K562 (cell line): ENCODE data around the gene TAF10. TPM values are rescaled to one million over a fixed set of nuclear protein-coding genes. Genes with fewer than 3 reads are reported as not detected.

Experiments used
- AFF4 ChIP-seq: sonication (generic); formaldehyde crosslinking; IDR thresholded peaks from 2 replicates; pipeline ENCODE4 v1.8.0; 2023; ENCODE audit warnings: mild to moderate bottlenecking, missing genetic modification reagents
- FOXM1 ChIP-seq, 2 experiments: fragments of 450-650 bp in 1 of 2; sonication (generic) in 1 of 2; formaldehyde crosslinking in 1 of 2; IDR thresholded peaks; 2 replicates each; pipeline versions ENCODE4 v1.6.1 to v1.9.0; 2017 to 2022; ENCODE audit warnings: low read depth in 2 of 2, mild to moderate bottlenecking in 2 of 2, missing genetic modification reagents in 1 of 2, moderate library complexity in 1 of 2
- MAFF ChIP-seq: IDR thresholded peaks from 2 replicates; pipeline ENCODE4 v1.6.1; 2012; ENCODE audit warnings: low read length, improper control_type of control experiment
- RBM17 ChIP-seq: fragments of 200-400 bp; formaldehyde crosslinking; IDR thresholded peaks from 2 replicates; pipeline ENCODE4 v1.6.1; 2017; ENCODE audit warnings: low read depth, mild to moderate bottlenecking, low read length, borderline replicate concordance
- RCOR1 ChIP-seq, 2 experiments: IDR thresholded peaks; 2 replicates each; pipeline ENCODE4 v1.6.1; 2012; ENCODE audit warnings: low read depth in 2 of 2, low read length in 2 of 2, borderline replicate concordance in 1 of 2, improper control_type of control experiment in 1 of 2
- SFPQ ChIP-seq: fragments of 200-400 bp; formaldehyde crosslinking; IDR thresholded peaks from 2 replicates; pipeline ENCODE4 v1.6.1; 2017; ENCODE audit warnings: mild to moderate bottlenecking, low read depth, low read length, moderate library complexity
- THRA ChIP-seq: fragments of 450-650 bp; IDR thresholded peaks from 2 replicates; pipeline ENCODE4 v1.6.1; 2017; ENCODE audit warnings: mild to moderate bottlenecking, moderate library complexity
- ZKSCAN1 ChIP-seq: fragments of 150-350 bp; IDR thresholded peaks from 2 replicates; pipeline ENCODE4 v1.6.1; 2016; ENCODE audit warnings: low read depth, low read length
- ZNF511 ChIP-seq: sonication (generic); formaldehyde crosslinking; IDR thresholded peaks from 2 replicates; pipeline ENCODE4 v1.8.0; 2022; ENCODE audit warnings: mild to moderate bottlenecking, missing genetic modification reagents
- ZNF740 ChIP-seq, 3 experiments: fragments of 200-800 bp in 1 of 3; sonication (Bioruptor generic) in 1 of 3; sonication (generic) in 1 of 3; formaldehyde crosslinking in 1 of 3; IDR thresholded peaks; 2 replicates each; pipeline versions ENCODE4 v1.6.1 to v1.8.0; 2016 to 2022; ENCODE audit warnings: mild to moderate bottlenecking in 2 of 3, missing compliant biosample characterization in 2 of 3, missing genetic modification characterization in 2 of 3, missing genetic modification reagents in 1 of 3
- polyA plus RNA-seq, 8 experiments: library from polyadenylated mRNA; depleted of rRNA in 4 of 8; stranded (reverse) in 5 of 8; unstranded in 3 of 8; fragments of >200 nt; fragmentation: Nextera tagmentation in 2 of 8; fragmentation: Illumina TruSeq in 1 of 8; extraction: Ambion mirVana in 2 of 8; extraction: Trizol in 1 of 8; gene quantifications; 2 replicates each; pipeline versions ENCODE4 v1.2.1 to v1.2.3, GENCODE V29; 2011 to 2014; ENCODE audit warnings: inconsistent platforms in 1 of 8, missing spikeins in 1 of 8
- total RNA-seq, 7 experiments: library from RNA; depleted of rRNA in 6 of 7; stranded (reverse); fragments of >200 nt in 6 of 7; fragmentation: Illumina TruSeq in 2 of 7; extraction: Trizol in 2 of 7; gene quantifications; 2 replicates each; pipeline versions ENCODE4 v1.2.1 to v1.2.3, GENCODE V29; 2011 to 2021; ENCODE audit warnings: low replicate concordance in 1 of 7

The TAF10 gene
- total and polyA plus RNA-seq, 9 of the 15 experiments (the other 6 are each of a cell fraction or from before 2014, with no cell fraction given) = 19.5 to 197 (median 121) TPM

GRCh38 chr11:6612213-6613041 lies at the start of gene TAF10 (continued):
- TF ChIP-seq RCOR1 (IDR thresholded peaks at IDR 0.05; ENCODE audit: borderline replicate concordance in 1 of 2, low read depth in 2 of 2, low read length in 2 of 2) (peak in 1 of 2 experiments; percentile 35; a peak in 1 of 4 replicates), MAFF (no peak), FOXM1 (IDR thresholded peaks at IDR 0.05; ENCODE audit: low read depth) (0 out of 2 replicates have a peak, but pooled peaks have one; percentile 30), FOXM1 (CRISPR knock-in tag; IDR thresholded peaks at IDR 0.05; ENCODE audit: low read depth) (no peak), ZKSCAN1 (peak; percentile 61; the same call in 1 of the 2 replicates), ZNF740 (CRISPR knock-in tag; IDR thresholded peaks at IDR 0.05) (peak; percentile 54; the same call in 1 of the 2 replicates), ZNF740 (tag; IDR thresholded peaks at IDR 0.05) (no peak), THRA (no peak), ZNF511 (CRISPR knock-in tag) (no peak), AFF4 (CRISPR knock-in tag) (peak; percentile 81), SFPQ (no peak), RBM17 (no peak)
